ENCODE measurements around the gene DACH1. TPM values are rescaled to one million over a fixed set of nuclear protein-coding genes. Genes with fewer than 3 reads are reported as not detected.

The DACH1 gene
- total RNA-seq (2022; extraction: Qiagen RNA extraction; ENCODE audit: low read depth), result not detected in 5 replicates

DNA sequence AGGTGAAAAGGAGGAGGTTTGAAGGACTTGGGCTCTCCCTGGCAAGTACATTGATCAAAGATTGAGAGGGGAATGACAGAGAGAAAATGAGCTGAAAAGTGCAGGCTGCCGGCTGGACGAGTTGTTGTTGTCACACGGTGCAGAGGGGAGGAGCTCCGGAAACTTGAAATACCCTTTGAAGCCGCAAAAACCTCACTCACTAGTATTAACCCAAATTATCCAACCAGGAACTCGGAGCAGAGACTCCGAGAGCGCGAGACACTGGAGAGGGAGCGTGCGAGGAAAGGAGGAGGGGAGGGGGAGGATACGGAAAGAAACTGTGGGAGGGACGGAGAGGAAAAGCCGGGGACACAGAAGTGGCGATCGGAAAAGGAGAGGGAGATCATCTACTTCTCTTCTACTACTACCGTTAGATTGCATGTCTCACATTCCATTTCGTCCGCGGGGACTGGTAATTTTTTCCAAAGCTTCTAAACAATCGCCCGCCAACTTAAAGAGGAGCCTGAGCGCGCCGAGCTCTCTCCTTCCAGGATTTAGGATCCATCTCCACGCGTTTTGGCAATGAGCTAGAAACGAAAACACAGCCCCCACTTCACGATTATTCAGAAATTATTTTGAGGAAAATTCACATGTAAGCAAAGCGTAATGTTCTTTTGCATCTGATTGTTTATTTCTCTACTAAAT, at the start of gene DACH1:
Gene DACH1 (minus strand): TSS at position 74 of the 684 bp plus-strand sequence.

All from A549 treated with GW870086 at 1 μM for 4 hours (cell line).